Upper lobe of left lung (tissue), 6 donors: ENCODE measurements around the gene CACFD1. TPM values are rescaled to one million over a fixed set of nuclear protein-coding genes. Genes with fewer than 3 reads are reported as not detected.
A peak's percentile ranks its signal among the peaks of the same experiment; 100 is the strongest.

Experiments
- ATAC-seq, 2 donors: fragments of 200-7000 bp; cut with Tn5 transposase; one replicate each; pipeline ENCODE4 v1.9.1; 2022; ENCODE audit warnings: mild to moderate bottlenecking in 2 of 2, moderate library complexity in 2 of 2; ENCODE audit not compliant: low FRiP score in 2 of 2
- DNase-seq, 2 donors: peaks; one replicate each; pipeline ENCODE4 v3.0.0-alpha.2; 2019 to 2020
- H3K27ac ChIP-seq, 4 donors: fragments of 200-600 bp; sonication (generic); one replicate each; pipeline ENCODE4 v1.5.1; 2016 to 2019
- H3K27me3 ChIP-seq, 4 donors: fragments of 200-600 bp; sonication (generic); one replicate each; pipeline ENCODE4 v1.5.1; 2017 to 2019
- H3K36me3 ChIP-seq, 4 donors: fragments of 200-600 bp; sonication (generic); one replicate each; pipeline ENCODE4 v1.5.1; 2016 to 2019
- H3K4me1 ChIP-seq, 4 donors: fragments of 200-600 bp; sonication (generic); one replicate each; pipeline ENCODE4 v1.5.1; 2018 to 2019
- H3K4me3 ChIP-seq, 4 donors: fragments of 200-600 bp; sonication (generic); one replicate each; pipeline ENCODE4 v1.5.1; 2017 to 2019; ENCODE audit warnings: mild to moderate bottlenecking in 2 of 4, moderate library complexity in 1 of 4
- H3K9me3 ChIP-seq, 4 donors: fragments of 200-600 bp; sonication (generic); one replicate each; pipeline ENCODE4 v1.5.1; 2018 to 2019
- EP300 ChIP-seq, 4 donors: sonication (generic); formaldehyde crosslinking; IDR thresholded peaks; one replicate each; pipeline ENCODE4 v1.5.1; 2017; ENCODE audit warnings: antibody characterized with exemption in 4 of 4, control low read depth in 2 of 4
- POLR2A ChIP-seq, 4 donors: fragments of 450-650 bp; IDR thresholded peaks; one replicate each; pipeline ENCODE4 v1.5.1; 2016 to 2017; ENCODE audit warnings: antibody characterized with exemption in 4 of 4, mild to moderate bottlenecking in 2 of 4
- POLR2AphosphoS5 ChIP-seq, 2 donors: sonication (generic); formaldehyde crosslinking; IDR thresholded peaks; one replicate each; pipeline ENCODE4 v1.5.1; 2017; ENCODE audit warnings: antibody characterized with exemption in 2 of 2
- WGBS, 2 donors: methylation state at CpG; one replicate each; pipeline ENCODE4 v1.1.5; 2017 to 2018; 5-methylcytosine and 5-hydroxymethylcytosine counted together
- total RNA-seq, 6 donors: library from RNA; depleted of rRNA in 4 of 6; stranded (reverse); fragments of >200 nt in 4 of 6; gene quantifications; one replicate each; pipeline versions ENCODE4 v1.1.0 to v1.2.1, GENCODE V29; 2016 to 2021
- TF ChIP-seq, protein P1 (sequence below), 6 experiments: fragments of 450-650 bp in 4 of 6; fragments of 200-600 bp in 2 of 6; sonication (generic) in 2 of 6; IDR thresholded peaks; one replicate each; pipeline ENCODE4 v1.5.1; 2016 to 2019; ENCODE audit warnings: antibody characterized with exemption in 6 of 6
- donor health status: DM: no; HTN: no; CAD: no; lungs with moderate emphysema.
- donor health status: DM: no; HTN: yes; CAD: no; lungs with severe emphysema.

Gene CACFD1
- total RNA-seq, 6 donors from 2014 or later, result 31.1 to 52.8 (median 38.5) TPM

DNA sequence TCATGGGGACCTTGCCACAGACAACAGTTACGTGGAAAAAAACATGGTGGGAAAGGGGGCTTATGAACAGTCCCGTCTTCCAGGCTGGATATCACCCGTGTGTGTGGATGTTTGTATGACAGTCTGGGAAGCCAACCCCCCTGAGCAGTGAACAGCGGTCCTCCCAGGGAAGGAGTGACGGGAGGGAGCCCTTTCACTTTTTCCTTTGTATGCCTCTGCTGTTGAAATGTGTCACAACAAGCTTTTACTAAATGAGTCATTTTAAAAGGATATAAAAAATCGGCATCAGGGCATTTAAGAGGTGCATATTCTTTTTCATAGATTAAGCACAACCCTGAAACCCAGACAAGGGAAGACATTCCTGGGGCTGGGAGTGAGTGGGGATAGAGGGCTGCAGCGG lies 59.9 kb downstream of the CACFD1 start:
- Histone ChIP-seq H3K4me1 (peaks cover 0 to 5% (median under 1%) of the 10 kb centered on the region in 4 donors), H3K4me3 (no peak overlapping the region), H3K27me3 (peaks cover 0 to 3% (median 0%) of the 10 kb centered on the region in 4 donors), H3K9me3 (no peaks in the 10 kb centered on the region), H3K27ac (no peak overlapping the region), H3K36me3 (no peaks in the 10 kb centered on the region)
- ATAC-seq (no peak), DNase-seq (no peak)
- 57 to 75% methylated on average over 7 of the region's 7 CpGs for WGBS, 2 donors
- TF ChIP-seq EP300 (IDR thresholded peaks at IDR 0.05) (no peak), POLR2A (IDR thresholded peaks at IDR 0.05) (no peak), POLR2AphosphoS5 (IDR thresholded peaks at IDR 0.05) (no peak)
- TF ChIP-seq, protein P1, sequence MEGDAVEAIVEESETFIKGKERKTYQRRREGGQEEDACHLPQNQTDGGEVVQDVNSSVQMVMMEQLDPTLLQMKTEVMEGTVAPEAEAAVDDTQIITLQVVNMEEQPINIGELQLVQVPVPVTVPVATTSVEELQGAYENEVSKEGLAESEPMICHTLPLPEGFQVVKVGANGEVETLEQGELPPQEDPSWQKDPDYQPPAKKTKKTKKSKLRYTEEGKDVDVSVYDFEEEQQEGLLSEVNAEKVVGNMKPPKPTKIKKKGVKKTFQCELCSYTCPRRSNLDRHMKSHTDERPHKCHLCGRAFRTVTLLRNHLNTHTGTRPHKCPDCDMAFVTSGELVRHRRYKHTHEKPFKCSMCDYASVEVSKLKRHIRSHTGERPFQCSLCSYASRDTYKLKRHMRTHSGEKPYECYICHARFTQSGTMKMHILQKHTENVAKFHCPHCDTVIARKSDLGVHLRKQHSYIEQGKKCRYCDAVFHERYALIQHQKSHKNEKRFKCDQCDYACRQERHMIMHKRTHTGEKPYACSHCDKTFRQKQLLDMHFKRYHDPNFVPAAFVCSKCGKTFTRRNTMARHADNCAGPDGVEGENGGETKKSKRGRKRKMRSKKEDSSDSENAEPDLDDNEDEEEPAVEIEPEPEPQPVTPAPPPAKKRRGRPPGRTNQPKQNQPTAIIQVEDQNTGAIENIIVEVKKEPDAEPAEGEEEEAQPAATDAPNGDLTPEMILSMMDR (IDR thresholded peaks at IDR 0.05), result no peak

DNA sequence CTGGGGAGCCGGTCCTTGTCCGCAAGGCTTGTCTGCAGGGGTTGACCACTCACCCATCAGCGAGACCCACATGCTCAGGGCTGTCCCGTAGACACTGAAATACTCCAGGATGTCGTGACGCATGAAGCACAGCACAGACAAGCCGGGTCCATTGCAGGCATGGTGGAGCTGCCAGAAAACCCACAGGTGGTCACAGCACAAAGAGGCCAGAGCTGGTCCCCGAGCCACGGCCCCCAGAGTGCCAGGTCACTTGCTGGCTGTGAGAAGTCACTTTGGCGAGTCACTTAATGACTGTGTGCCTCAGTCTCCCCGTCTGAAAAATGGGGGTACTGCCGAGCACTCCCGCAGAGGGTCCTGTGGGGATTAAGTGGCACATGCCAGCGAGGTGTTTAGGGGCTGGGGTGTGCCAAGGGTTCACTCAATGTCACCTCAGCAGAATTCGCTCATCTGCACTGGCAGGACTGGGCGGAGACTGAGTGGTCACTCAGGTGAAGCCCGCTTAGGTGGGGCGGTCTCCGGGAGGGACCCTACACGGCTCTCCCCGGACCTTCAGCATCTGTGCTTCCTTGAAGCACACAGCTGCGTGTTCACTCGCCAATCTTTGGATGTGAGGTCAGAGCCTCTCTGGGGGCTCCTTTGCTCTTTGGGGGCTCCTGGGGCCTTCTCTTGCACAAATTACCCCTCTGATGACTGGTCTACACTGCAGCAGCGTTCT lies 60.5 kb downstream of the CACFD1 start:
- peak in 1 of 2 donors; percentile 1 for ATAC-seq
- no peak for DNase-seq
- H3K4me1 ChIP-seq, result no peaks in the 10 kb centered on the region
- peaks cover 0 to under 1% (median 0%) of the 10 kb centered on the region in 4 donors for H3K27me3 ChIP-seq
- H3K27ac ChIP-seq, result no peak overlapping the region
- no peak overlapping the region for H3K4me3 ChIP-seq
- WGBS, 2 donors, result 86 to 89% methylated on average over 12 to 21 of the region's 24 CpGs
- H3K9me3 ChIP-seq, result no peaks in the 10 kb centered on the region
- TF ChIP-seq EP300 (IDR thresholded peaks at IDR 0.05), result no peak
- TF ChIP-seq POLR2AphosphoS5 (IDR thresholded peaks at IDR 0.05), result no peak
- TF ChIP-seq, protein P1 (IDR thresholded peaks at IDR 0.05), result no peak
- no peak for TF ChIP-seq POLR2A (IDR thresholded peaks at IDR 0.05)
- no peaks in the 10 kb centered on the region for H3K36me3 ChIP-seq

Other genes with a start within 250 kb of the CACFD1 start
- gene ABO, start 184.8 kb upstream of the CACFD1 start, total RNA-seq, result 10 to 100 TPM in 5 of 6 donors, 1 to 10 TPM in 1; 7.6 to 84.9 (median 35.4) TPM
- gene SURF6, start 123.8 kb upstream of the CACFD1 start, total RNA-seq, result 10 to 100 TPM; 16.6 to 30.4 (median 24.7) TPM
- gene MED22, start 111.8 kb upstream of the CACFD1 start, total RNA-seq, result 10 to 100 TPM; 28.1 to 41.0 (median 30.5) TPM
- gene RPL7A, start 111.8 kb upstream of the CACFD1 start, total RNA-seq, result 1,000 to 10,000 TPM in 4 of 6 donors, 100 to 1,000 TPM in 2; 840 to 1,613 (median 1,352) TPM
- gene SURF1, start 103.5 kb upstream of the CACFD1 start, total RNA-seq, result 10 to 100 TPM; 25.1 to 64.8 (median 45.5) TPM
- gene SURF2, start 103.4 kb upstream of the CACFD1 start, total RNA-seq, result 10 to 100 TPM; 18.1 to 31.5 (median 21.7) TPM
- 100 to 1,000 TPM in 5 of 6 donors, 10 to 100 TPM in 1; 66.0 to 208 (median 137) TPM for gene SURF4, start 83.9 kb upstream of the CACFD1 start, total RNA-seq
- 1 to 10 TPM in 3 of 6 donors, under 1 TPM in 1, not detected in 2; 0.59 to 3.1 (median 1.6) TPM for gene STKLD1, start 83.6 kb upstream of the CACFD1 start, total RNA-seq
- gene REXO4, start 42.0 kb upstream of the CACFD1 start, total RNA-seq, result 10 to 100 TPM; 14.7 to 34.3 (median 23.1) TPM
- gene ADAMTS13, start 37.6 kb upstream of the CACFD1 start, total RNA-seq, result 1 to 10 TPM; 1.4 to 9.4 (median 2.5) TPM
- 10 to 100 TPM in 2 of 6 donors, 1 to 10 TPM in 4; 5.2 to 17.2 (median 7.5) TPM for gene SLC2A6, start 19.1 kb downstream of the CACFD1 start, total RNA-seq
- gene MYMK, start 65.0 kb downstream of the CACFD1 start, total RNA-seq, result not detected
- gene ADAMTSL2, start 74.7 kb downstream of the CACFD1 start, total RNA-seq, result 10 to 100 TPM in 4 of 6 donors, 1 to 10 TPM in 2; 1.4 to 34.8 (median 19.2) TPM
- not detected for gene FAM163B, start 149.4 kb downstream of the CACFD1 start, total RNA-seq
- gene DBH, start 176.4 kb downstream of the CACFD1 start, total RNA-seq, result under 1 TPM in 1 of 6 donors, not detected in 5; 0.27 TPM